T follicular helper cell (primary cell): ENCODE data around the gene SLC25A22.
A peak's percentile ranks its signal among the peaks of the same experiment; 100 is the strongest.

ENCODE experiments used
- DNase-seq: peaks from one replicate; pipeline ENCODE4 v3.0.0-alpha.2; 2020; ENCODE audit warnings: low read depth

SLC25A22 gene

GRCh38 chr11:773425-773824, 24.7 kb downstream of the SLC25A22 start:
- DNase-seq = no peak

DNA sequence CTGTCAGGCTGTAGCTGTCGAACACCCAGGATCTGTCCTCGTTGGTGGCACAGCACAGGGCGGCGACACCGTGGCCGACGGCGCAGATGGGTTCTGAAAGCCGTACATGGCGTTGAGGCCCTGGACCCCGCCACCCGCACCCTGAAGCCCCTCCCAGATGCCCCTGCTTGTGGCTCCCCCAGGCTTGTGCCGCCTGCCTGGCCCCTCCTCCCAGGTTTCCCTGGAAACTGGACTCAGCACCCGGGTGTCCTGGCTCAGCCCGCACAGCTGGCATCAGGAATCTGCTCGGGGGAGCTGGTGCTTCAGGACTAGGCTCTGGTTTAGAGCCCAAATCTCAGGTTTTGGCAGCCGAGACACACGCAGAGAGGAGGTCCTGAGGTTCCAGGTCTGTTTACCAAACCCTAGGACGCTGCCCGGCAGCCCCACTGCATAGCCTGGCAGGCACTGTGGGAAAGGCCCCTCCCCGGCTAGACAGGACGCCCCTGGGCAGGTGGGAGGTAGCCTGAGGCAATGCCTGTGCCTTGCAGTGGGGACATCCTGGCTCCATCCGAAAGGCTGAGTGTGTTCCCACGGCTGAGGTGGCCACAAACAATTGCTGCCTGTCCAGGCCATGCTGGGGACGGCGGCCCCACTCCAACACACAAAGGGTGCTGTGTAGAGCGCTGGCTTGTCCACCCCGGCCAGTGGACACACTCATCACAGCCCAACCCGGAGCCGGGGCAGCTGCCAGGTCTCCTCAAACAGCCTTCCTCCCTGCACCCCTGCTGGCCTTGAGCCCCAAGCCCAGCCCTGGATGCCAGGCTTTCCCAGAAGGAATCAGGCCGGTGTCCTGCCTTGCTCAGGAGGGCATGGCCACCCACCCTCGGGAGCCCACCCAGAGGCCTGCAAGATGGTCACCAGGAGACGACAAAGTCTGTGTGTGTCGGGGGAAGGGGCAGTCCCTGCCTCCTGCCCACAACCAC, 25.4 kb downstream of the SLC25A22 start:
- no peak for DNase-seq

GRCh38 chr11:771617-772204, 26.4 kb downstream of the SLC25A22 start:
- no peak for DNase-seq

DNA sequence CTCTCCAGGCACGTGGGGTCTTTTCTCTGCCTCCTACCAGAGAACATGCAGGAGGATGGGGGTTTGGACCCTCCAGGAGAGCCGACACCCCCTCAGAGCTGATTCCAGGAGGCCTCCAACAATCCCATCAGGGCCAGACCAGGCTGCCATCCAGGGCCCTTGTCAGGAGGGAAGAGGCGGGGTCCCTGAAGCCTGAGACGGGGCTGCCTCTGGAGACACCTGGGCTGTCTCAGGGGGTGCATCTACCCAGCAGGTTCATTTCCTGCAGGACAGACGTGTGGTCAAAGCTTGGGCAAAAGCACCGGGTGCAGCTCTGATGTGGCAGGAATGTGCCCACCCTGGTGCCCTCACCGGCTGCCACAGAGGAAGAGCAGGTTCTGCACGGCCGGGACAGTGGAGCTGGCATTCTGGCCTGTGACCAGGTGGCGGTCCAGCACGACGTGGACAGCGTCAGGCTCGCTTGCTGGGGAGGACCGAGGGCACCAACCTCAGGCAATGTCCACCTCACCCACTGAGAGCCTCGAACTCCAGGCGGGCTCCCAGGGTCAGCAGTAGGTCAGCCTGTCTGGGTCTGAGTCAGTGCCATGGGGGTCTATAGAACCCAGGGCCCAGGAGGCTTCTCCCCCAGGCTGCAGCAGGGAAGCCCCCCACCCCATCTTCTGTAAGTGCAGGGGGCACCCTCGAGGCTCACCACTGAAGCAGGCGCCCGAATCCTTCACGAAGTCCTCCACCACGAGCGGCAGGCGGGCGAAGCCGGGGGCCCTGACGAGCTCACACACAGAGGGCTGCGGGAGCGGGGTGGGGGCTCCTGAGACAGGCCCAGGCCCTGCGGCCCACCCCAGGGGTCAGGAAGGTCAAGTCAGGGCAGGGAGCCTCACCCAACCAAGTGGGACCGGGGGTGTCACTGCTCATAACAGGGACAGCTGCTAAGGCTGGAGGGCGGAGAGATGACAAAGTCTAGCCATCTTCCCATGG, 27.2 kb downstream of the SLC25A22 start:
- DNase-seq = no peak

- no peak for DNase-seq
These were observed 28.0 kb downstream of the SLC25A22 start for GRCh38 chr11:769887-770641.

DNA sequence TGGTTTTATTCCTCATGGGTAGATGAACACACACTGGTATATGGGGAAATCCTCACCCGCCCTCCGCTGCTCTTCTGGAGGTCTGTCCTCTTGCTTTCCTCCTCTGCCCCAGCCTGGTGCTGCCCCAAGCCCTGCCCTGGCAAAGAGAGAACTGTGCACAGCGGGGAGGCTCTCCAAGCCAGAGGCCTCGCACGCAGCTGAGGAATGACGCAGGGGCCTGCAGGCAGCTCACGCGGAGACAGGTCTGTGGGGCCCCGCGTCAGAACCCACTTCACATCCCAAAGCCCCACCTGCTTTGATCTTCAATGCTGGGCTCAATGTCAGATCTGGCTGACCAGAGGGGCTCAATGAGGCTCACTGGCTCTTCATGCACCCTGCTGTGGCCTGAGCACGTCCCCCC, 30.8 kb downstream of the SLC25A22 start:
- no peak for DNase-seq

DNA sequence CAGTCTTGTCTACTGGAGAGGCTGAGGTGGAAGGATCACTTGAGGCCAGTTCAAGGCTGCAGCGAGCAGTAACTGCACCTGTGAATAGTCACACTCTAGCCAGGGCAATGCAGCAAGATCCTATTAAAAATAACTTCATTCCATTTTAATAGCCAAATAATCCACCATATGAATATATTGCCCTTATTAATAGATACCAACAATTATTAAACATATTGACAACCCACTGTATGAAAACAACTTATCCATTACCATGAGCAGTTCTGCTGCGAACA, 31.2 kb downstream of the SLC25A22 start:
- DNase-seq = no peak

DNA sequence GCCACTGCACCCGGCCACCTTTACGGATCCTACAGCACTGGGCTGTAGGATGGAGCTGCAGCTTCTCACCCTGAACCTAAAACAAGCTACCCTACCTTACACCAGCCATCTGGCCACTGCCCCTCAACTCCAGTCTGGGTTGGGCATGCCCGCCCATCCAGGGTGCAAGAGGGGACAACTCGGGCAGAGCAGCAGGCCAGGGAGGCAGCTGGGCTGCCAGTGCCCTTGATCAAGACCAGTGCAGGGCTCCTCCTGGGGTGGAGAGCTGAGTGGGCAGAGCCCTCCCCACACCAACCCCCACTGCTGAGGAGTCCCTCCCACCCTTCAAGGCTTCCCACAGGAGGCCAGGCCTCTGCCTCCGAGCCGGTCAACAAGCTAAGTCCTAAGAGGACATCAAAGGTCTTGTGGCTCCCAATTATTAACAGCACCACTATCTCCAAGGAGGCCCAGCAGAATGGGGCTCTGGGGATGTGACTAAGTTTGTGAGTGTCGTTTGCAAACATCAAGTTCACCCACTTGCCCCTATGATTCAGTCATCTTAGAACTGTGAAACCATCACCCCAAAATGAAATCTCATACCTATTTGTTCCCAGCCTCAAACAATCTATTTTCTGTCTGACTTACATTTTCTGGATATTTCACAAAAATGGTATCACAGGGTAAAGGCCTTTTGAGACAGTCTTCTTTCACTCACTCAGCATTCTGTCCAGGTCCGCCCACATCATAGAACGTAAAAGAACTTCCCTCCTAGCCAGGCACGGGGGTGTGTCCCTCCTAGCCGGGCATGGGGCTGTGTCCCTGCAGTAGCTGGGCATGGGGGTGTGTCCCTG, 31.8 kb downstream of the SLC25A22 start:
- DNase-seq = no peak

- no peak for DNase-seq
These were observed 32.3 kb downstream of the SLC25A22 start for GRCh38 chr11:765802-766091.

GRCh38 chr11:765025-765801, 32.9 kb downstream of the SLC25A22 start:
- DNase-seq = peak; percentile 56

DNA sequence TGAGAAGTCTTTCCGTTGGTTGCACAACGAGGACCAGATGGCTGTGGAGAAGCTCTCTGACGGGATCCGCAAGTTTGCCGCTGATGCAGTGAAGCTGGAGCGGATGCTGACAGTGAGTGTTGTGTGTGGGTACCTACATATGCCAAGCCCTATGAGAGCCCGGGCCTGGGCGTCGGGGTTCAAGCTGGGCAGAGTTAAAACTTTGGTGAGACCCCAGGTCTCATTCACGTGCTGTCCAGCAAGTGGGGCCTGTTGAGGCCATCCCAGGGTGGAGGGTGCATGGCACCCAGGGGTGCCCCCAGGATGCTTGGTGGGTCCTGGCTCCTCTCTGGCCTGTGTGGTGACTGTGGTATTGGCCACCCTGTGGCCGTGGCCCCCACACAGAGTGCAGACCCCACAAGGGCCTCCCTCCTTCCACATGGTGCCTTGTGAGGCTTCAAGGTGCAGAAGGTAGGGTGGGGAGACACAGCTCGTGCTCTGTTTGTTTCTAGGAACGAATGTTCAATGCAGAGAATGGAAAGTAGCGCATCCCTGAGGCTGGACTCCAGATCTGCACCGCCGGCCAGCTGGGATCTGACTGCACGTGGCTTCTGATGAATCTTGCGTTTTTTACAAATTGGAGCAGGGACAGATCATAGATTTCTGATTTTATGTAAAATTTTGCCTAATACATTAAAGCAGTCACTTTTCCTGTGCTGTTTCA, 33.6 kb downstream of the SLC25A22 start:
- DNase-seq = no peak

DNA sequence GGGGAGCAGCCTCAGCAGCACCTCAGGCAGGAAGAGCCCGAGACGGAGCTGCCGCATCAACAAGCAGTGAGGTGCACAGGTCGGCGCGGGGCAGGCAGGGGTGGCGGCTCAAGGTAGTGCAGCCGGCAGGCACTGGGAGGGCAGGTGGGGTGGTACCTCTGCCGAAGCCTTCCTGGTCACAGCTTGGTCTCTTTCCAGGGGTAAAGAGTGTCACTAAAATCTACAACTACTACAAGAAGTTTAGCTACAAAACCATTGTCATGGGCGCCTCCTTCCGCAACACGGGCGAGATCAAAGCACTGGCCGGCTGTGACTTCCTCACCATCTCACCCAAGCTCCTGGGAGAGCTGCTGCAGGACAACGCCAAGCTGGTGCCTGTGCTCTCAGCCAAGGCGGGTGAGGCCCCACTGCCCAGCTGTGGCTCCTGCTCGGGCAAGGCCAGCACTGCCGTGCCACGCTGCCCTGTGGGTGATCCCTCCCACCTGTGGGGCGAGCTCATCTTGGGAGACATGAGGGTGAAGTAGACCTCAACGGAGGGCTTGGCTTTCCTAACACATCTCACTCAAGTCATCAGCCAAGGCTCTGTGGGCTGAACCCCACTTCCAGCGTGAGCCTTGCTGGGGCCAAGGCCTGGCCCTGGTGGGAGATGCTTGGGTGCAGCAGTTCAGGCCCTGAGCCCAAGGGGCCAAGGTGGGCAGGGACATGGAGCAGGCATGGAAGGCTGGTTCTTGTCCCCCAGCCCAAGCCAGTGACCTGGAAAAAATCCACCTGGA, 34.3 kb downstream of the SLC25A22 start:
- no peak for DNase-seq

GRCh38 chr11:763073-763463, 35.0 kb downstream of the SLC25A22 start:
- no peak for DNase-seq

DNA sequence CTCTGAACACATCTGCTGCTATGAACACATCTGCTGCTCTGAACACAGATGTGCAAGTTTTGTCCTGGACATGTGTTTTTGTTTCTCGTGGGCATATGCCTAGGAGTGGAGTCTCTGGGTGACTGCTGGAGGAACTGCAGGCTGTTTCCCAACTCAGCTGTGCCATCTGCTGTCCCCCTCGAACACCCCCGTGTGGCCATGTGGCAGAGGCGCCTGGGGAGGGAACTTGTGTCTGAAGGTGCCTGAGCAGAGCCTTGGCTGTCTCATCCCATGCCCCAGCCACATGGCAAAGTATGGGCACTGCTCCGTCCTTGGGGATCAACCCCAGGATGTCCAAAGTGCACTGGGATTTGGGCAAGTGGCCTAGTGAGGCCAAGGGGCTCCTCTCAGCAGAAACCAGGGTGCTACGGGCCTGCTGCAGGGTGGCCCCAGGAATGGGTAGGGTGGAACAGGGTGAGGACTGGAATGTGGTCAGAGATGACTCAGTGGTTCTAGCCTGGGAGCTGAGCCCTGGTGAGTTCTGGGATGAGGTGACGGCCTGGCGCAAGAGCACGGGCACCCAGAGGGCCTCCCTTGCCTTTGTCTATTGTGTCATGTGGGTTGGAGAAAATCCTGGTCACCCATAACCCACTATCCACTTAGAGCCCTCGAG, 35.5 kb downstream of the SLC25A22 start:
- no peak for DNase-seq

DNA sequence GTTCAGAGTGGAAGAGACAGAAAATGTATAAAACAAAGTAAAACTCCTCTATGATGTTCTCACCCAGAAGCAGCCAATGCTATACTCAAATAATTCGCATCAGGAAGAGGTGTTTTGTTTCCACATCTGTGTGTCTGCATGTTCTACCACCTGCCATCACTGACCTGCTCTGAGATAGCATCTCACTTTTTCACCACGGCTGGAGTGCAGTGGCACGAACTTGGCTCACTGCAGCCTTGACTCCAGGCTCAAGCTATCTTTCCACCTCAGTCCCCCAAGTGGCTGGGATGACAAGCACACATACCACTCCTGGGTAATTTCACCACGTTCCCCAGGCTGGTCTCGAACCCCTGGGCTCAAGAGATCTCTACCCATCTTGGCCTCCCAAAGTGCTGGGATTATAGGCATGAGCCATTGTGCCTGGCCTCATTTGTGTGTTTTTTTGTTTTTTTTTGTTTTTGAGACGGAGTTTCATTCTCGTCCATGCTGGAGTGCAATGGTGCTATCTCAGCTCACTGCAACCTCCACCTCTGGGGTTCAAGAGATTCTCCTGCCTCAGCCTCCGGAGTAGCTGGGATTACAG, 36.5 kb downstream of the SLC25A22 start:
- no peak for DNase-seq

GRCh38 chr11:760236-760635, 37.8 kb downstream of the SLC25A22 start:
- DNase-seq = no peak

- no peak for DNase-seq
These were observed 48.4 kb downstream of the SLC25A22 start for GRCh38 chr11:749731-750130.

GRCh38 chr11:748007-748359, 50.1 kb downstream of the SLC25A22 start:
- no peak for DNase-seq
